Measurements from ENCODE around the gene ZNF750.

DNA sequence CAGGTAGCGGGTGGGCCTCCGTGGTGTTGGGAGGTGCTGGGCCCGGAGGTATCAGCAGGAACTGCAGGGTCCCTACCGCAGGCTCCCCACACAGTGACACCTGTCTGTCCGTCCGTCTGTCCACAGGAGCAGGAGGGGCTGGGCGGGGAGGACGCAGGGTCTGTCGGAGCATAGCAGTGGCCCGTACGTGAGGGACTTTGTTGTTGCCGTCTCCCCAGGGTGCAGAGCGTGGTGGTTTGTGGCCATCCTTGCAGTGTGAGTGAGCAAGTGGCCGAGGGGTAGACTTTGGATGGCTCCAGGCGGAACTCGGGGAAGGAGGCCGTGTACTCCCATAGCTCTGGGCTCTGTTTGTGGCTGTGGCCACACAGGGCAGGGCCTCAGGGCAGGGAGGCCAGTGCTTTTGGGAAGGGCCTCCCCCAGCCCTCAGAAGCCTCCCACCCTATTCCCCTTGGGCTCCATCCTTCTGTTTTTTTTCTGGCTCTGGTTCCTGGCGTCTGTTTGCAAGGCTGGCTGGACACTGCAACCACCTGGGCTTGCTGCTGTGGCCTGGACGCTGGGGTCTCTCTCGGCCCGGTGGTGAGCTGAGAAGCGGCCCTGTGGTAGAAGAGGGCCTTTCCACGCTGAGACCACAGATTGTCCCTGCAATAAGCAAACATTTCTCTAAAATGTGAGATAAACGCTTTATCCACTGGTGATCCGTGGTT is 41.0 kb upstream of the ZNF750 start:
- TF ChIP-seq, protein P1, sequence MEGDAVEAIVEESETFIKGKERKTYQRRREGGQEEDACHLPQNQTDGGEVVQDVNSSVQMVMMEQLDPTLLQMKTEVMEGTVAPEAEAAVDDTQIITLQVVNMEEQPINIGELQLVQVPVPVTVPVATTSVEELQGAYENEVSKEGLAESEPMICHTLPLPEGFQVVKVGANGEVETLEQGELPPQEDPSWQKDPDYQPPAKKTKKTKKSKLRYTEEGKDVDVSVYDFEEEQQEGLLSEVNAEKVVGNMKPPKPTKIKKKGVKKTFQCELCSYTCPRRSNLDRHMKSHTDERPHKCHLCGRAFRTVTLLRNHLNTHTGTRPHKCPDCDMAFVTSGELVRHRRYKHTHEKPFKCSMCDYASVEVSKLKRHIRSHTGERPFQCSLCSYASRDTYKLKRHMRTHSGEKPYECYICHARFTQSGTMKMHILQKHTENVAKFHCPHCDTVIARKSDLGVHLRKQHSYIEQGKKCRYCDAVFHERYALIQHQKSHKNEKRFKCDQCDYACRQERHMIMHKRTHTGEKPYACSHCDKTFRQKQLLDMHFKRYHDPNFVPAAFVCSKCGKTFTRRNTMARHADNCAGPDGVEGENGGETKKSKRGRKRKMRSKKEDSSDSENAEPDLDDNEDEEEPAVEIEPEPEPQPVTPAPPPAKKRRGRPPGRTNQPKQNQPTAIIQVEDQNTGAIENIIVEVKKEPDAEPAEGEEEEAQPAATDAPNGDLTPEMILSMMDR (IDR thresholded peaks at IDR 0.05) = no peak
- TF ChIP-seq POLR2A (IDR thresholded peaks at IDR 0.05) = no peak
- no peak for TF ChIP-seq EP300 (IDR thresholded peaks at IDR 0.05)

Data from tibial nerve (tissue), 4 donors.